Testis (tissue), 2 donors: Measurements from ENCODE around the gene FNDC3A.

Experiments
- POLR2A ChIP-seq: fragments of 450-650 bp; IDR thresholded peaks from one replicate; pipeline ENCODE4 v1.6.1; 2017; ENCODE audit warnings: antibody characterized with exemption, mild to moderate bottlenecking, moderate library complexity
- TF ChIP-seq, protein P1 (sequence below), 3 experiments: fragments of 450-650 bp in 2 of 3; fragments of 200-600 bp in 1 of 3; sonication (generic) in 1 of 3; IDR thresholded peaks; one replicate each; pipeline ENCODE4 v1.5.1; 2016 to 2019; ENCODE audit warnings: antibody characterized with exemption in 3 of 3, mild to moderate bottlenecking in 2 of 3, moderate library complexity in 1 of 3

DNA sequence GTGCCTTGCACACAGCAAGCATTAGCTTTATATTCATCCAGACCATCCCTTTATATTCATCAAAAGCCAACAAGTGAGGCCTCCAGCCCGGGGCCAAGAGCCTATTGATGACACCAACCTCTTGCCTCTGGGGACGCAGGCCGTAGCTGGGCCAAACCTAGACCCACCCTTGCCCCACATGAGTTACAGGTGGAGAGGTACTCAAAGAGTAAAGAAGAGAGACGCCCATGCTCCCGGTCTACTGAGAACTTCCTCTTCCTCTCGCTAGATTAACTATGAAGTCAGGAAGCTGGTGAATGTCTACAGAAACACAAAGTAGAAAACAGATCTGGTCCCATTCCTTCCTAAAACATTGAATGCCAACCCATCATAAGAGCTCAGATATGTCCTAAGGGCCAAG lies 240.6 kb downstream of the FNDC3A start:
- TF ChIP-seq POLR2A, result no peak
- TF ChIP-seq, protein P1, sequence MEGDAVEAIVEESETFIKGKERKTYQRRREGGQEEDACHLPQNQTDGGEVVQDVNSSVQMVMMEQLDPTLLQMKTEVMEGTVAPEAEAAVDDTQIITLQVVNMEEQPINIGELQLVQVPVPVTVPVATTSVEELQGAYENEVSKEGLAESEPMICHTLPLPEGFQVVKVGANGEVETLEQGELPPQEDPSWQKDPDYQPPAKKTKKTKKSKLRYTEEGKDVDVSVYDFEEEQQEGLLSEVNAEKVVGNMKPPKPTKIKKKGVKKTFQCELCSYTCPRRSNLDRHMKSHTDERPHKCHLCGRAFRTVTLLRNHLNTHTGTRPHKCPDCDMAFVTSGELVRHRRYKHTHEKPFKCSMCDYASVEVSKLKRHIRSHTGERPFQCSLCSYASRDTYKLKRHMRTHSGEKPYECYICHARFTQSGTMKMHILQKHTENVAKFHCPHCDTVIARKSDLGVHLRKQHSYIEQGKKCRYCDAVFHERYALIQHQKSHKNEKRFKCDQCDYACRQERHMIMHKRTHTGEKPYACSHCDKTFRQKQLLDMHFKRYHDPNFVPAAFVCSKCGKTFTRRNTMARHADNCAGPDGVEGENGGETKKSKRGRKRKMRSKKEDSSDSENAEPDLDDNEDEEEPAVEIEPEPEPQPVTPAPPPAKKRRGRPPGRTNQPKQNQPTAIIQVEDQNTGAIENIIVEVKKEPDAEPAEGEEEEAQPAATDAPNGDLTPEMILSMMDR (IDR thresholded peaks at IDR 0.05), result no peak
